ENCODE measurements around the gene CYP27C1.

The CYP27C1 gene

DNA sequence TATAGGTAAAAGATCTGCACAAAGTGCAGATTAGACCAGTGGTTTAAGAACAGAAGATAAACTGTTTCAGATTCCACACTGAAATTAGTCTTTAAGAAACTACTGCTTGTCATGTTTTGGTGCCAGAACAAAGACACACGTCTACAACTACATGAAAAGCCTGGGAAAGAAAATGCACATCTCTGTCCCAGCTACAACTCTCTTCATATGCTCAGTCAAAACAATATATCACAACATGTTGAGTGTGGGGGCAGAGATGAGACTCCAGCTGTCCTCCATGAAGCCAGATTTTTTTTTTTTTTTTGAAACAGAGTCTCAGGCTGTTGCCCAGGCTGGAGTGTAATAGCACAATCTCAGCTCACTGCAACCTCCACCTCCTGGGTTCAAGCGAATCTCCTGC is 60.6 kb downstream of the CYP27C1 start:
- Mint-ChIP-seq H3K4me1 (no peaks in the 10 kb centered on the region), H3K9me3 (no peaks in the 10 kb centered on the region), H3K27me3 (peaks cover 14% of the 10 kb centered on the region), H3K27ac (ENCODE audit: low read depth) (no peak overlapping the region), H3K36me3 (ENCODE audit: insufficient read depth) (no peaks in the 10 kb centered on the region), H3K4me3 (no peak overlapping the region)
- no peak for DNase-seq (ENCODE audit: low spot score in 2 of 2)
- no peak for ATAC-seq (replicated peaks; ENCODE audit: extremely low read depth, poor library complexity, severe bottlenecking)

DNA sequence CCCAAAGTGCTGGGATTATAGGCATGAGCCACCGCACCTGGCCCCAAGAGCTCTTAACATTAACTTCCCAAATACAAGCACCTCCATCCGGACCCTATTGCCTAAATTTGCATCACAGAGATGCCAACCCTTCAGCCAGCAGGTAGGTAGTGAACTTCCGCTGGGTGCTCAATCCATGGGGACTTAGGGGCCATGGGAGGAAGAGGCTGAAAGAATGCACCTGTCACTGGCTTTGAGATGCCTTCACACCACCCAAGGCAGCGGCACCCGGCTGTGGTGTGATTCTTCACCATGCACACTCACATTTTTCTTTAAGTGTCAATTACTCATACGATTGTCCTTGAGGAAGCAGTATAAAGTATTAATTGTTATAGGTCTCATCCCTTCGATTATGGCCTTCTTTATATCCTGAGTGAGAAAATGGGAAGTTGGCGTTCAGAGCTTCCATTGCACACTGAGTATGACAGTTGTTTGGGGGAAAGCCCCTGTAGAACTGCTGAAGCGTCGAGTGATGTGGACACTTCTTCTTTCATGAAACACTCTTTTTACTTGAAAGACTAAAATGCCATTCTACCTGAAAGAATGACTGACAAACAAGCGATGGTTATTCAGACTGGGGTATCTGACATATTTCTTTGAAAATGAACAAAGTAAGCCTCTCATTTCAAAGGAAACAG is 61.3 kb downstream of the CYP27C1 start:
- no peak overlapping the region for H3K4me3 Mint-ChIP-seq
- peaks cover 14% of the 10 kb centered on the region for H3K27me3 Mint-ChIP-seq
- no peak overlapping the region for H3K27ac Mint-ChIP-seq (ENCODE audit: low read depth)
- no peaks in the 10 kb centered on the region for H3K4me1 Mint-ChIP-seq
- no peaks in the 10 kb centered on the region for H3K9me3 Mint-ChIP-seq
- DNase-seq (ENCODE audit: low spot score in 2 of 2), result no peak
- no peak for ATAC-seq (replicated peaks; ENCODE audit: extremely low read depth, poor library complexity, severe bottlenecking)
- no peaks in the 10 kb centered on the region for H3K36me3 Mint-ChIP-seq (ENCODE audit: insufficient read depth)

DNA sequence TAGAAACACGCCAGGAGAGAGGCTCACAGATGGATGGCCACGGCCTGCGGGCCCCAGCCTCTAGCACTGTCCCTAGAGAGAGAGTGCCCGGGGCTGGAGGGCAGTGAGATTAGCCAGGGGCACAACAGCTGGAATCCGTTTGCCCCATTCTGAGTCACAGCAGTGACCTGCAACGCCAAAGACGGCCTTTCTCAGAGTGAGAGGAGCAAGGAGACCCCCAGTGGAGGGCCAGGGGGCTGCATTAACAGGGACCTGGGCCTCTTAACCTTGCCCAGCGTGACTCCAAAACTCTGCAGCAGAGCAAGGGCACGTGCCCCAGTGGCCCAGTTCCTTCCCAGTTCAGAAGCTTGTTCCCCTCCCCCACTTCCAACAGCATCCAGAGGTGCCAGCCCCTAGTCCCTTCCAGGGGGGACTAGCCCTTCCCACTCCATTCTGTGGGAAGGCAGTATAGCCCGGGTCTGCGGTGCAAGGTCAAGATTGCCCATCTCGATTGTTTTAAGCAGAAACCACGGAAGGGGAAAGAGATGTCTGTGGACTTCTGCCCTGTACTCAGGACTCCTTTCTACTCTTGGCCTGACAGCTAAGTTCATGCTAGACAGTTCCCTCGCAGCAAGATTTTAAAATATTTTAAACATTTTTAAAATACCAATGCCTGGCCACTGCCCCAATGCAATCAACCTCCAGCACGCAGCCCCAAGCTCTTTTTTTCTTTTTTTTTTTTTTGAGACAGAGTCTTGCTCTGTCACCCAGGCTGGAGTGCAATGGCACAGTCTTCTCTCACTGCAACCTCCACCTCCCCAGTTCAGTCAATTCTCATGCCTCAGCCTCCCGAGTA is 62.2 kb downstream of the CYP27C1 start:
- Mint-ChIP-seq H3K27ac (ENCODE audit: low read depth) (no peak overlapping the region), H3K36me3 (ENCODE audit: insufficient read depth) (no peaks in the 10 kb centered on the region), H3K27me3 (peaks cover 14% of the 10 kb centered on the region), H3K4me3 (no peak overlapping the region), H3K4me1 (no peaks in the 10 kb centered on the region), H3K9me3 (no peaks in the 10 kb centered on the region)
- DNase-seq (ENCODE audit: low spot score in 2 of 2) (no peak), ATAC-seq (replicated peaks; ENCODE audit: extremely low read depth, poor library complexity, severe bottlenecking) (no peak)

DNA sequence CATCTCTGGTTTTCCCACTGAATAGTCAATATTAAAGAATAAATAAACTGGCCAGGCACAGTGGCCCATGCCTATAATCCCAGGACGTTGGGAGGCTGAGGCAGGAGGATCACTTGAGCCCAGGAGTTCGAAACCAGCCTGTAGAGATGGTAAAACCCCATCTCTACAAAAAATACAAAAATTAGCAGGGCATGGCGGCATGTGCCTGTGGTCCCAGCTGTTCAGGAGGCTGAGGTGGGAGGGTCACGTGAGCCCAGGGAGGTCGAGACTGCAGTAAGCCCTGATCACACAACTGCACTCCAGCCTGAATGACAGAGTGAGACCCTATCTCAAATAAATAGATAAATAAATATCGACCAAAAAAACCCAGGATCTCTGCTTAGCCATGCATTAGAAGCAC is 63.0 kb downstream of the CYP27C1 start:
- Mint-ChIP-seq H3K27ac (ENCODE audit: low read depth) (no peak overlapping the region), H3K36me3 (ENCODE audit: insufficient read depth) (no peaks in the 10 kb centered on the region), H3K4me3 (no peak overlapping the region), H3K4me1 (no peaks in the 10 kb centered on the region), H3K27me3 (peaks cover 14% of the 10 kb centered on the region), H3K9me3 (no peaks in the 10 kb centered on the region)
- DNase-seq (ENCODE audit: low spot score in 2 of 2), result no peak
- no peak for ATAC-seq (replicated peaks; ENCODE audit: extremely low read depth, poor library complexity, severe bottlenecking)

DNA sequence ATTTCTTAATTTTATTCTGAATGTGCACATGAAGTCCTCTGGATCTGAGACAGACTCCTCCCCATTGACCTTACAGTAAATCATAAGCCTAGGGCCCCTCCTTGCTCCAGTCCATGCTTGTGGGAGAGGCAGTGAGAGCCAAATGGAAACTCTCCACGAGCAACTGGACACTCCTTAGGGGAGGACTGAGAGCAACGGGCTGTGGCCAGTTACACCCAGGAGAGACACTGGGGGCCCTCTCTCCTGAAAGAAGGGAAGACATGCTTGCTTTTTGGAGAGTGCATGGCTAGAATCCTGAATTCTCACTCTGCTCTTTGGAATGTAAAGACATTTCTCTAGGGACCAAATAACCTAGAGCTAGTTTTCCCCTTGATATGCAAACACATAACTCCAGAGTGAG is 64.2 kb downstream of the CYP27C1 start:
- Mint-ChIP-seq H3K27me3 (peaks cover 14% of the 10 kb centered on the region), H3K4me1 (no peaks in the 10 kb centered on the region), H3K4me3 (no peak overlapping the region), H3K27ac (ENCODE audit: low read depth) (no peak overlapping the region), H3K36me3 (ENCODE audit: insufficient read depth) (no peaks in the 10 kb centered on the region), H3K9me3 (no peaks in the 10 kb centered on the region)
- ATAC-seq (replicated peaks; ENCODE audit: extremely low read depth, poor library complexity, severe bottlenecking) (no peak), DNase-seq (ENCODE audit: low spot score in 2 of 2) (no peak)

DNA sequence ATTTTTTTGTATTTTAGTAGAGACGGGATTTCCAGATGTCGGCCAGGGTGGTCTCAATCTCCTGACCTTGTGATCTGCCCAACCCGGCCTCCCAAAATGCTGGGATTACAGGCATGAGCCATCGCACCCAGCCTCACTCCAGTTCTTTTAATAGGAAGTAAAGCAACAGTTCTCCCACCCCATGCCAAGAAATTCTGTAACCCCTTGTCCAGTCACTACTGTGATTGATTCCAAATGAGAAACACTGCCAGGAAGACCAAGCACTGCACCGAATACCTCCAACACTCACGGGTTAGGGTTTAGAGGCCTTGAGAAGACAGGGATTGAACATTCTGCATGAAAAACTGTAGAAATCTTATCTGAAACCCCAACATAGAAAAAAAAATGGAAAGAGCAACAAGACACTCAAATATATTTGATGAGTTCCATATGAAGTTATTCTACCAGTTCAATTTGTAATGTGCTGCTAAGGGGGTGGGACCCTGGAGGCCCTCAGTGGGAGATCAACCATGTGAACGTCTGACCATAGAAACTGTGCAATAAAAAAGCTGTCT is 65.0 kb downstream of the CYP27C1 start:
- no peak for ATAC-seq (replicated peaks; ENCODE audit: extremely low read depth, poor library complexity, severe bottlenecking)
- H3K4me3 Mint-ChIP-seq, result no peak overlapping the region
- DNase-seq (ENCODE audit: low spot score in 2 of 2), result no peak
- no peaks in the 10 kb centered on the region for H3K9me3 Mint-ChIP-seq
- no peak overlapping the region for H3K27ac Mint-ChIP-seq (ENCODE audit: low read depth)
- no peaks in the 10 kb centered on the region for H3K4me1 Mint-ChIP-seq
- peaks cover 14% of the 10 kb centered on the region for H3K27me3 Mint-ChIP-seq
- no peaks in the 10 kb centered on the region for H3K36me3 Mint-ChIP-seq (ENCODE audit: insufficient read depth)

DNA sequence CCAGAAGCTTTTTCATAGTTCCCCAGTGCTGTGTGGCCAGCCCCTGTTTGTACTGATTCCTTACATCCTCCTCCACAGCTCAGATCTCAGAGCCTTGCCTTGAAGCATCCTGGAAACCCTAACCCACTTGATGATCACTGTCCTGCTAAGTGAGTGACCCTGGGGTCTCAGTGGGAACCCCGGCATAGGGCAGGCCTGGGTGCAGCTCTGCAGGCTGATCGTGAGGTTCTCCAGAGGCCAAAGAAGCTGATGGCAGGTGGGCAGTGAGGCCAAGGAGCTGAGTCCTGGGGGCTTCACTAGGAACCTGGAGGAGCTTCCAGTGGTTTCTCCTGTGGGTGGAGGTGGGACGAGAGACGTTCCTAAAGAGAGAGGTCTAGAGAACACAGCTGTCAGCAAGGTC is 65.7 kb downstream of the CYP27C1 start:
- DNase-seq (ENCODE audit: low spot score in 2 of 2) (no peak), ATAC-seq (replicated peaks; ENCODE audit: extremely low read depth, poor library complexity, severe bottlenecking) (no peak)
- Mint-ChIP-seq H3K36me3 (ENCODE audit: insufficient read depth) (no peaks in the 10 kb centered on the region), H3K4me1 (no peaks in the 10 kb centered on the region), H3K27ac (ENCODE audit: low read depth) (no peak overlapping the region), H3K4me3 (no peak overlapping the region), H3K9me3 (no peaks in the 10 kb centered on the region), H3K27me3 (peaks cover 12% of the 10 kb centered on the region)

DNA sequence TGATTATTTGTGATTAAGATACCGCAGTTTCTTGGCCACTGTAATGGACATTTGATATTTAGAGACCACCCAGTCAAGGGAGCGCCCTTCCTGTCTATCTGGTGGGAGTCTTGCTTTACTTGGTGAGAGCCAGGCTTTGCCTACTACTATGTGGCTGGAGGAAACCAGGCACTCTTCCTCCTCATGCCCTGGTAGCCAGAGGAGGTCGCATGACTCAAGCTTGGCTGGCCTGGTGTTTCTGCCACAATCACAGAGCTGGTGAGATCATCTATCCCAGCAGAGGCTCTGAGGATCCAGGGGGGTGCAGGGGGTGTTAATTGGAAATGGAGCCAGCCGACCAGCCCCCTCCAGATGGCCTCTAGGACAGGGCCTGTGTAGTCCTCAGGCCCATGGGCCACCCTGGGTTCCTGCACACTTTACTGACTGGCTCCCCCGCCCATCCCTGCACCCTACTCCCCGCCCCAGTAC is 66.4 kb downstream of the CYP27C1 start:
- Mint-ChIP-seq H3K27me3 (peaks cover 6% of the 10 kb centered on the region), H3K4me1 (no peaks in the 10 kb centered on the region), H3K4me3 (no peak overlapping the region), H3K9me3 (no peaks in the 10 kb centered on the region), H3K27ac (ENCODE audit: low read depth) (no peak overlapping the region), H3K36me3 (ENCODE audit: insufficient read depth) (no peaks in the 10 kb centered on the region)
- ATAC-seq (replicated peaks; ENCODE audit: extremely low read depth, poor library complexity, severe bottlenecking) (no peak), DNase-seq (ENCODE audit: low spot score in 2 of 2) (no peak)

DNA sequence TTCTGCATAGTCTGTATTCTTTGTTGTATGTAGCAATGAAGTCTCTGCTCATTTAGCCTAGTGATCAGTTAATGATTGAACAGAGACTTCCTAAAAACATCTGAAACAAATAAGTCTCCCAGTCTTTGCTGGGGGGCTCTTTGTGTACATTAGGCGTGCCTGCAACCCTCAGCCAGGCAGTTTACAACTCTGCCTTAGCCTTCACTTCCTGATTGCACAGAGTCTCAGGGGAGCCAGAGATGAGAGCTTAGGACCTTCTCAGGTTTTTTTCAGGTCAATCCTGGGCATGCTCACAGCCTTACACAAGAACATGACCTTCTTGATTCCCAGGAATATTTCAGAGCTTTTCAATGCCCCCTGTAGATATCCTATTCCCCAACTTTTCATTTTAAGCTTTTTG is 69.1 kb downstream of the CYP27C1 start:
- Mint-ChIP-seq H3K36me3 (ENCODE audit: insufficient read depth) (no peaks in the 10 kb centered on the region), H3K27me3 (no peaks in the 10 kb centered on the region), H3K9me3 (no peaks in the 10 kb centered on the region), H3K4me3 (no peak overlapping the region), H3K4me1 (no peaks in the 10 kb centered on the region), H3K27ac (ENCODE audit: low read depth) (no peak overlapping the region)
- DNase-seq (ENCODE audit: low spot score in 2 of 2) (no peak), ATAC-seq (replicated peaks; ENCODE audit: extremely low read depth, poor library complexity, severe bottlenecking) (no peak)

DNA sequence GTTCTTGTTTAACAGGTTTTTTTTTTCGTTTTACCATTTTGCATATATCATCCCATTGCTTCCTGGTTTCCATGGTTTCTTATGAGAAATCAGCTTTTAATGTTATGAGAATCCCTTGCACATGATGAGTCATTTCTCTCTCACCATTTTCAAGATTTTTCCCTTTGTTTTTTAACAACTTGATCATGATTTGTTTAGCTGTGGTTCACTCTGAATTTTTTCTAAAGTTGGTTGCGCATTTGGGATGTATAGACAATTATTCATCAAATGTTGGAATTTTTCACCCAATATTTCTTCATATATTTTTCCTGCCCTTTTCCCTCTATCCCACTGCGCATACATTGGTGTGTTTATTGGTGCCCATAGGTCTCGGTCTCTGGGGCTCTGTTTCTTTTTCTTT is 70.7 kb downstream of the CYP27C1 start:
- ATAC-seq (replicated peaks; ENCODE audit: extremely low read depth, poor library complexity, severe bottlenecking) (no peak), DNase-seq (ENCODE audit: low spot score in 2 of 2) (no peak)
- H3K36me3 Mint-ChIP-seq (ENCODE audit: insufficient read depth), result no peaks in the 10 kb centered on the region
- H3K4me1 Mint-ChIP-seq, result no peaks in the 10 kb centered on the region
- H3K27ac Mint-ChIP-seq (ENCODE audit: low read depth), result no peak overlapping the region
- no peaks in the 10 kb centered on the region for H3K27me3 Mint-ChIP-seq
- H3K4me3 Mint-ChIP-seq, result no peak overlapping the region
- no peaks in the 10 kb centered on the region for H3K9me3 Mint-ChIP-seq

DNA sequence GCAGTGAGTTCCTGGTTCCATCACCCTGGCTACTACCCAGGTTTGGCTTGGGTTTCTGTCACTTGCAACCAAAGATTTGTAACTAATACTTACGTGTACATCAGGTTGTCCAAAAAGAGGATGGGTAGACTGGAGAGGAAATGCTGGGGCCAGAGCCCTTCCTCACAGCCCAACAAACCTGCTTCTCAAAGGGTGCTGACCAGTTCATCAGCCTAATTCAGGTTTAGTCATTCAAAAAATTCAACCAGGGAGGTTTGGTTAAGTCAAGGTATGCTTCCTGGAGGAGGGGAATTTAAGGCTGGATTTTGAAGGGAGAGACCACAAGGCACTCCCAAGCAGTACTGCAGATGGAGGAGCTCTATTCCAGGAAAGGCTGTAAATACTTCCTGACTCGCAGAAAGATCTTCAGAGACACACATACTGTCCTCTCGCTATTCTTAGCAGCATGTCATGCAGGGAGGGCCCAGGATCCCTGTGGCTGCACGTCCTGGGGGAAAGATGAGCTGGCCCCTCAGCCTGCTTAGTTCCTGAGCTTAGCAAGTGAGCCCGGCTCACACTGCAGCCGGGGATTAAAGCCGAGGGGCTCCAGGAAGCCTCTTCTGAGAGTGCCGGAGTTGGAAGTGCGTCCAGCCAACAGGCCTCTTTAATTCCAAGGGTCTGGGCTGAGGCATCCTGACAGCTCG is 73.1 kb downstream of the CYP27C1 start:
- no peaks in the 10 kb centered on the region for H3K27me3 Mint-ChIP-seq
- no peak overlapping the region for H3K27ac Mint-ChIP-seq (ENCODE audit: low read depth)
- ATAC-seq (replicated peaks; ENCODE audit: extremely low read depth, poor library complexity, severe bottlenecking) (no peak), DNase-seq (ENCODE audit: low spot score in 2 of 2) (no peak)
- no peak overlapping the region for H3K4me3 Mint-ChIP-seq
- H3K36me3 Mint-ChIP-seq (ENCODE audit: insufficient read depth), result no peaks in the 10 kb centered on the region
- H3K9me3 Mint-ChIP-seq, result no peaks in the 10 kb centered on the region
- H3K4me1 Mint-ChIP-seq, result no peaks in the 10 kb centered on the region

DNA sequence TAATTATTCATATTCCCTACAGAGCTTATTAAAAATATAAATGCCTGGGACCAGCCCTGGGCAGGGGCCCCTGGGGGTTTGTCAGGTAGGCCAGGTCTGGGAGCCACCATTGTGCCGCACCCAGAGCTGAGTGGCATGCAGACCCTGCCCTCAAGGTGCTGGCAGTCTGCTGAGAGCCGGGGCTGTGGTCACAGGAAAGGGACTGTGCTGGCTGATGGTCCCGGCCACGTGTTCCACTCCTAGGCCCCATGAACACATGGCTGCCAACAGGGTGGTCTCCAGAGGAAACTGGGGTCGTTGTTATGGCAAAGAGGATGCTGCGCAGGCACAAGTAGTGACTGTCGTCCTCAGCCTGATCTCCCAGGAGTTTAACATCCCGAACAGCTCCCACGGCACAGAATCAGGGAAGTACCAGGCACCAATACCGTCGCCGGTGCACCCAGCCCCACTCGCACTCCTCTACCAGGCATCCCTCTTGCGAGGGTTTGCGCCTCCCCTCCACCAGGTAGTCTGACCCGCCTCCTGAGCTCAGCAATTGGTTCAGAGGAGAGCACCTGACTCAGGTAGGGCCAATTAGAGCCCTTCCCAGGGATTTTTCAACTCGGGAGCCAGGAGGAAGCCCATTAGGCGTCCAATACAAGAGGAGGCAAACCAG is 73.9 kb downstream of the CYP27C1 start:
- DNase-seq (ENCODE audit: low spot score in 2 of 2), result no peak
- Mint-ChIP-seq H3K4me1 (no peaks in the 10 kb centered on the region), H3K4me3 (no peak overlapping the region), H3K36me3 (ENCODE audit: insufficient read depth) (no peaks in the 10 kb centered on the region), H3K9me3 (no peaks in the 10 kb centered on the region), H3K27me3 (no peaks in the 10 kb centered on the region), H3K27ac (ENCODE audit: low read depth) (no peak overlapping the region)
- no peak for ATAC-seq (replicated peaks; ENCODE audit: extremely low read depth, poor library complexity, severe bottlenecking)
